KOPT-K1 (cell line): ENCODE data around the gene RGP1.
A peak's percentile ranks its signal among the peaks of the same experiment; 100 is the strongest.

ENCODE experiments used
- H3K27ac ChIP-seq: fragments of 200-600 bp; sonication (generic); 2 replicates; pipeline ENCODE4 v1.5.1; 2016; ENCODE audit warnings: antibody characterized with exemption, mild to moderate bottlenecking, low read depth, low read length; ENCODE audit not compliant: poor library complexity, severe bottlenecking
- H3K36me3 ChIP-seq: fragments of 200-600 bp; sonication (generic); 2 replicates; pipeline ENCODE4 v1.5.1; 2017; ENCODE audit warnings: antibody characterized with exemption, mild to moderate bottlenecking, low read length, moderate library complexity; ENCODE audit not compliant: insufficient read depth
- H3K9me3 ChIP-seq: fragments of 200-600 bp; sonication (generic); 2 replicates; pipeline ENCODE4 v1.5.1; 2017; ENCODE audit warnings: antibody characterized with exemption, low read length, mild to moderate bottlenecking; ENCODE audit not compliant: insufficient read depth, poor library complexity, severe bottlenecking

The RGP1 gene

GRCh38 chr9:35714579-35715252, 34.4 kb upstream of the RGP1 start:
- Histone ChIP-seq H3K27ac (no peak overlapping the region), H3K36me3 (peaks cover 99% of the 10 kb centered on the region)

GRCh38 chr9:35716230-35716629, 32.9 kb upstream of the RGP1 start:
- H3K9me3 ChIP-seq = no peaks in the 10 kb centered on the region
- no peak overlapping the region for H3K27ac ChIP-seq
- peaks cover 100% of the 10 kb centered on the region for H3K36me3 ChIP-seq

More at GRCh38 chr9:35714579-35715252, 34.4 kb upstream of the RGP1 start:
- no peaks in the 10 kb centered on the region for H3K9me3 ChIP-seq

GRCh38 chr9:35717132-35717870, 31.8 kb upstream of the RGP1 start:
- no peaks in the 10 kb centered on the region for H3K9me3 ChIP-seq
- H3K27ac ChIP-seq = no peak overlapping the region
- H3K36me3 ChIP-seq = peaks cover 100% of the 10 kb centered on the region

- Histone ChIP-seq H3K27ac (no peak overlapping the region), H3K9me3 (no peaks in the 10 kb centered on the region), H3K36me3 (peaks cover 100% of the 10 kb centered on the region)
These were observed 30.2 kb upstream of the RGP1 start for GRCh38 chr9:35718721-35719511.

GRCh38 chr9:35719546-35719945, 29.5 kb upstream of the RGP1 start:
- H3K9me3 ChIP-seq = no peaks in the 10 kb centered on the region
- H3K36me3 ChIP-seq = peaks cover 100% of the 10 kb centered on the region
- no peak overlapping the region for H3K27ac ChIP-seq

GRCh38 chr9:35723426-35723825, 25.7 kb upstream of the RGP1 start:
- peaks cover 86% of the 10 kb centered on the region for H3K36me3 ChIP-seq

GRCh38 chr9:35723908-35724307, 25.2 kb upstream of the RGP1 start:
- no peaks in the 10 kb centered on the region for H3K9me3 ChIP-seq
- peaks cover 81% of the 10 kb centered on the region for H3K36me3 ChIP-seq
- H3K27ac ChIP-seq = no peak overlapping the region

More at GRCh38 chr9:35723426-35723825, 25.7 kb upstream of the RGP1 start:
- no peak overlapping the region for H3K27ac ChIP-seq
- H3K9me3 ChIP-seq = no peaks in the 10 kb centered on the region

- Histone ChIP-seq H3K9me3 (no peaks in the 10 kb centered on the region), H3K27ac (no peak overlapping the region), H3K36me3 (peaks cover 66% of the 10 kb centered on the region)
These were observed 23.7 kb upstream of the RGP1 start for GRCh38 chr9:35725362-35725761.

GRCh38 chr9:35726931-35727330, 22.2 kb upstream of the RGP1 start:
- Histone ChIP-seq H3K9me3 (no peaks in the 10 kb centered on the region), H3K36me3 (peaks cover 51% of the 10 kb centered on the region), H3K27ac (no peak overlapping the region)

GRCh38 chr9:35727676-35728040, 21.4 kb upstream of the RGP1 start:
- Histone ChIP-seq H3K9me3 (no peaks in the 10 kb centered on the region), H3K27ac (no peak overlapping the region), H3K36me3 (peaks cover 43% of the 10 kb centered on the region)

GRCh38 chr9:35728041-35728971, 20.8 kb upstream of the RGP1 start:
- H3K36me3 ChIP-seq = peaks cover 37% of the 10 kb centered on the region
- H3K27ac ChIP-seq = peak overlapping the region; percentile 6
- no peaks in the 10 kb centered on the region for H3K9me3 ChIP-seq

GRCh38 chr9:35729101-35729500, 20.0 kb upstream of the RGP1 start:
- Histone ChIP-seq H3K27ac (no peak overlapping the region), H3K36me3 (peaks cover 29% of the 10 kb centered on the region), H3K9me3 (no peaks in the 10 kb centered on the region)

GRCh38 chr9:35729700-35730485, 19.2 kb upstream of the RGP1 start:
- H3K36me3 ChIP-seq = peaks cover 21% of the 10 kb centered on the region
- no peaks in the 10 kb centered on the region for H3K9me3 ChIP-seq
- H3K27ac ChIP-seq = no peak overlapping the region

- H3K9me3 ChIP-seq = no peaks in the 10 kb centered on the region
- peaks cover 19% of the 10 kb centered on the region for H3K36me3 ChIP-seq
- peak overlapping the region; percentile 81 for H3K27ac ChIP-seq
These were observed 18.6 kb upstream of the RGP1 start for GRCh38 chr9:35730486-35730854.
